GM19324 (cell line): ENCODE results near the gene LRRC61.
"Not testable (repeated sequence)": the region's sequence is repeated elsewhere in the genome, so short reads cannot be mapped to it uniquely, and the experiment has no call there.

Source experiments
- ATAC-seq: cut with Tn5 transposase; IDR thresholded peaks from one replicate; pipeline ENCODE4 v1.9.1; 2021; ENCODE audit warnings: mild to moderate bottlenecking, moderate library complexity; ENCODE audit not compliant: unreplicated experiment, low FRiP score

LRRC61 gene

DNA sequence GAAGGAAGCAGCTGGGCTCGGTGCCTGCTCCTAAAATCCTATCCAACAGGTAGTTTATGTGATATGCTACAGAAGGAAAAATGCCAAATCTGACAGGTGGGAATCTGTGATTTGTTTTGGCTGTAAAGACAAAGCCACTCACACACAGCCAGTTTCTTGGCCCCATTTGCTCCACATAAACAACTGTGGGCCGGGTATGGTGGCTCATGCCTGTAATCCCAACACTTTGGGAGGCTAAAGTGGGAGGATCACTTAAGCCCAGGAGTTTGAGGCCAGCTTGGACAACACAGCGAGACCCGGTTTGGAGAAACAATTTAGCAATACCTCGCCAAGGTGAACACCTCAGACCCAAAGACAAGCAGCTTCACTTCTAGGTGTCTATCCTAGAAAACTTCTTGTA is 16.8 kb upstream of the LRRC61 start:
- ATAC-seq = not testable (repeated sequence)

DNA sequence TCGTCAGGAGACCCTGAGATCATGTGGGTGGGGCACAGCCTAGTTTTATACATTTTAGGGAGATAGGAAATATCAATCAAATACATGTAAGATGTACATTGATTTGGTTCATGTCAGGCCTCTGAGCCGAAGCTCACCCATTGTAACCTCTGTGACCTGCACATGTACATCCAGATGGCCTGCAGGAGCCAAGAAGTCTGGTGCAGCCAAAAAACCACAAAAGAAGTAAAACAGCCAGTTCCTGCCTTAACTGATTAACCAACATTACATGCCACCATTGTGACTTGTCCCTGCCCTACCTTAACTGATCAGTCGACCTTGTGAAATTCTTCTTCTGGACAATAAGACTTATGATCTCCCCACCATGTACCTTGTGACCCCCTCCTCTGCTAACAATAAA is 16.0 kb upstream of the LRRC61 start:
- no peak for ATAC-seq

DNA sequence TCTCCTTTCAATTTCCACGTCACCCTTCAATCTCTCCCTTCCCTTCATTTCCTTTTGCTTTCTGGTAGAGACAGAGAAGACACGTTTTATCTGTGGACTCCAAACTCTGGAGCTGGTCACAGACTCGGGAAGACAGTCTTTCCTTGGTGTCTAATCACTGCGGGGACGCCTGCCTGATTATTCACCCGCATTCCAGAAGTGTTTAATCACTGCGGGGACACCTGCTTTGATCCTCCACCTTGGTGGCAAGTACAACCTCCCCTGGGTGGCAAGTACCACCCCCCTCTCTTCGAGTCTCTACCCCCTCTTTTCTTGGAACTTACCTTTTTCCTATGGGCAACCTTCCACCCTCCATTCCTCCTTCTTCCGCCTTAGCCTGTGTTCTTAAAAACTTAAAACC is 15.3 kb upstream of the LRRC61 start:
- no peak for ATAC-seq

DNA sequence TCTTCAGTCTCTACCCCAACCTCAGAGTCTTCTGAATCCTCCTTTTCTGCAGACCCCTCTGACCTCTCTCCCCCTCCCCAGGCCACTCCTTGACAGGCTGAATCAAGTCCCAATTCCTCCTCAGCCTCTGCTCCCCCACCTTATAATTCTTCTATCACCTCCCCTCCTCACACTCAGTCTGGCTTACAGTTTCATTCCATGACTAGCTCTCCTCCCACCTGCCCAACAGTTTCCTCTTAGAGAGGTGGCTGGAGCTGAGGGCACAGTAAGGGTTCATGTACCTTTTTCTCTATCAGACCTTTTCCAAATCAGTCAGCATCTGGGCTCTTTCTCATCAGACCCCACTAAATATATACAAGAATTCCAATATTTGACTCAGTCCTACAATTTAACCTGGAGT is 14.6 kb upstream of the LRRC61 start:
- no peak for ATAC-seq

DNA sequence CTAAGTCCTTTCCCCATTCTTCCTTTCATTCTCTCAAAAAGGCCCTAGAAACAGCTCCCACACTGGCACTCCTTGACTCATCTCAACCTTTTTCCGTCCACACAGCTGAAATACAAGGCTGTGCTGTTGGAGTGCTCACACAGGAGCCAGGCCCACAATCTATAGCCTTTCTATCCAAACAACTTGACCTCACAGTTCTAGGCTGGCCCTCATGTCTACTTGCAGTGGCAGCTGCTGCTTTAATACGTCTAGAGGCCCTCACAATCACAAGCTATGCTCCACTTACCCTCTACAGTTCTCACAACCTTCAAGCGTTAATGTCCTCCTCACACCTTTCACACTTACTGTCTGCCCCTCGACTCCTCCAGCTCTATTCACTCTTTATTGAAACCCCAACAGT is 12.0 kb upstream of the LRRC61 start:
- ATAC-seq = no peak

DNA sequence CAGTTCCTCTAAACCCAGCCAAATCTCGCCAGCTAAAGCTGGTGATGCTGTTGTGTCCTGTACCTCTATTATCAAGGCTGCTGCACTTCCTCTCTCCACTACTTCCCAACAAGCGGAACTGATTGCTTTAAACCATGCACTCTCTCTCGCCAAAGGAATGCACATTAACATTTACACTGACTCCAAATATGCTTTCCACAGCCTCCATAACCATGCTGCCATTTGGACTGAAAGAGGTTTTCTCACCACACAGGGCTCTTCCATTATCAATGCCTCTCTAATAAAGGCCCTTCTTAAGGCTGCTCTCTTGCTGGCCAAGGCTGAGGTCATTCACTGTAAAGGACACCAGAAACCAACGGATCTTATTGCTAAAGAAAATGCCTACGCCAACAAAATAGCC is 11.4 kb upstream of the LRRC61 start:
- no peak for ATAC-seq

DNA sequence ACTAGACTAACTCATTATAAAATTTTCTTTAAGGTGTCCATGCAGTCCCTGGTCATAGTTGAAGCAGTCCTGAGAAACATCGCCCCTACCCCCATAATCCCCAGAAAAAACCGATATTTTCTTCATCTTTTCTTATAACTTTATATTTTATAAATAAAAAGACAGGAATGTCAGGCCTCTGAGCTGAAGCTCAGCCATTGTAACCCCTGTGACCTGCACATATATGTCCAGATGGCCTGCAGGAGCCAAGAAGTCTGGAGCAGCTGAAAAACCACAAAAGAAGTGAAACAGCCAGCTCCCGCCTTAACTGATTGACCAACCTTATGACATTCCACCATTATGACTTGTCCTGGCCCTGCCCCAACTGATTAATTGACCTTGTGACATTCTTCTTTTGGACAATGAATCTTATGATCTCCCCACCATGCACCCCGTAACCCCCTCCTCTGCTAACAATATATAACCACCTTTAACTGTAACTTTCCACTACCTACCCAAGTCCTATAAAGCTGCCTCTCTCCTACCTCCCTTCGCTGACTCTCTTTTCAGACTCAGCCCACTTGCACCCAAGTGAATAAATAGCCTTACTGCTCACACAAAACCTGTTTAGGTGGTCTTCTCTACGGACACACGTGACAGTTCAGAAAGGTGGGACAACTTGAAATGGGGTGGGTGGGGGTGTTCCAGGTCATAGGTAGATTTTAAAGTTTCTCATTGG is 10.3 kb upstream of the LRRC61 start:
- ATAC-seq = not testable (repeated sequence)

DNA sequence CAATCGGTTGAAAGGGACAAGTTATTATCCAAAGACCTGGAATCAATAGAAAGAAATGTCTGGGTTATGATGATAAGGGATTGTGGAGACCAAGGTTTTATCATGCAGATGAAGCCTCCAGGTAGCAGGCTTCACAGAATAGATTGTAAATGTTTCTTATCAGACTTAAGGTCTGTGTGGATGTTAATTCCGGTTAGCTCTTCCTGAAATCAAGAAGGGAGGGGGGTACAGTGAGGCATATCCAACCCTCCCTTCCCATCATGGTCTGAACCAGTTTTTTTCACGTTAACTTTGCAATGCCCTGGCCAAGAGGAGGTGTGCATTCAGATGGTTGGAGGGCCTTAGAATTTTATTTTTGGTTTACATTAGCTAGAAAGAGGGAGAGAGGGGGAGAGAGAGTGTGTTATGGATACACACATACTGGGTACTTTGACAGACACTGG is 9.8 kb upstream of the LRRC61 start:
- ATAC-seq = no peak

DNA sequence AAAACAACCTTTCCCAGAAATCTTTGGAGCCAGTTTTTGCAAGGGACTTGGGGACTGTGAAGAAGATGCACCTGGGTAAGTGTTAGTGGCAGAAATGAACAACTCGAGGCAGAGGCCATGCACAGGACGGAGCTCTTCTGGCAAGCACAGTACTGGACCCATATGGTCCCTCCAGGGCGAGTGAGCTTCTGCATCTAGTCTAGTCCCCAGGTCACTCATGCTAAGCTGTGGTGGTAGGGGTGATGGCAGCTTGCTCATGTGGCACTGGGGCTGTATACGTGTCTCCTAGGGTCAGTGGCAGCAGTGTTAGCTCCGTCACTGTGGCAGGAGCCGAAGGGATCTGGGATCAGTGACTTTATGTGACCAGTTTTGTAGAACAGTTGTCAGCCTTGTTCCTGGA is 9.3 kb upstream of the LRRC61 start:
- ATAC-seq = no peak

DNA sequence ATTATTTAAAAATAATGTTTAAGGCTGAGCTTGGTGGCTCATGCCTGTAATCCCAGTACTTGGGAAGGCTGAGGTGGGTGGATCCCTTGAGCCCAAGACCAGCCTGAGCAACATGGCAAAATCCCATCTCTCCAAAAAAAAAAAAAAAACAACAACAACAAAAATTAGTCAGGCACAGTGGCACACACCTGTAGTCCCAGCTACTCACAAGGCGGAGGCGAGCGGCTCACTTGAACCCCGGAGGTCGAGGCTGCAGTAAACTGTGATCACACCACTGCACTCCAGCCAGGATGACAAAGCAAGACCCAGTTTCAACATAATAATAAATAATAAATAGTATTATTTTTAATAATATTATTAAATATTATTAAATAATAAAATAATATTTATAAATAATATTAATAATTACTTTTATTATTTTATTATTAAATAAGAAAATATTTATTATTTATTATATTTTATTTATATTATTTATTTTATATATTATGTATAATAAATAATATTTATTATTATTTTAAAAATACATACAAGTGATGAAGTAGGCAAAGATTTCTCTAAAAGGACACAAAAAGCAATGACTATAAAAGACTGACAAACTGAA is 8.4 kb upstream of the LRRC61 start:
- no peak for ATAC-seq

DNA sequence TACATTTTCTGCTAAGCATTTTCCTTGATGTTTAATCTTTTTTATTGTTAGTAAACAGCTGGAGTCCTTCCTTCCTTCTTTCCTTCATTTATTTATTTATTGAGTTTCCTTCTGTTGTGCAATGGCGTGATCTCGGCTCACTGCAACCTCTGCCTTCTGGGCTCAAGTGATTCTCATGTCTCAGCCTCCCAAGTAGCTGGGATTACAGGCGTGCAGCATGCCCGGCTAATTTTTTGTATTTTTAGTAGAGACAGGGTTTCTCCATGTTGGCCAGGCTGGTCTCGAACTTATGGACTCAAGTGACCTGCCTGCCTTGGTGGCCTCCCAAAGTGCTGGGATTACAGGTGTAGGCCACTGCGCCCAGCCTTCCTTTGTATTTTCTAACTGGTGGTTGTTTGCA is 6.2 kb upstream of the LRRC61 start:
- ATAC-seq = not testable (repeated sequence)

DNA sequence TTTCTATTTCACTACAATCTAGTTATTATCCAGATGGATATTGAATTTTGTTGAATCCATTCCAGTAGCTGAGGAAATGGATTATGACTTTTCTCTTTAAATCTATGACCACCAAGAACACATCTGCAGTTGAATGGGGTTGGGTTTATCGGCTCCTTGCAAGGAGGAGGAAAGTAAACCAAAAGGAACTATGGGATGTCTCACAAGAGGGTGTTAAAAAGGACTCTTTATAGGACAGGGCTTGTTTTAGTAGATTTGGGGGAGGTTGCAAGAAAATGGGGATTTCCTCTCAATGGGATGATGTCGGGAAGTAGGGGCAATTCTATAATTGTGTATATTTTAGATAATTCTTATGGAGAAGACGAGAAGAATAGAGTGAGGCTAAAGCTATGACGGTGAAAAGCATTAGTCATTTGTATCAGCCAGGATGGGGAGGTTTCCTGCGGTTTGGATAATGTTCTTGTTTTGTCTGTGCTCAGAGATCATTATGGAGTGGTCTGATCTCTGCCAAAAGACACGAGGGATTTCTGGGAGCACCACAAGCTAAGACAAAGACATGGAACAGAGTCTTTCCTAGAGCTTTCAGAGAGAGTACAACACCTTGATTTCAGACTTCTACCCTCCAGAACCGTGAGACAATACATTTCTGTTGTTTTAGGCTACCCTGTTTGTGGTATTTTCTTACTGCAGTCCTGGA is 5.3 kb upstream of the LRRC61 start:
- no peak for ATAC-seq

DNA sequence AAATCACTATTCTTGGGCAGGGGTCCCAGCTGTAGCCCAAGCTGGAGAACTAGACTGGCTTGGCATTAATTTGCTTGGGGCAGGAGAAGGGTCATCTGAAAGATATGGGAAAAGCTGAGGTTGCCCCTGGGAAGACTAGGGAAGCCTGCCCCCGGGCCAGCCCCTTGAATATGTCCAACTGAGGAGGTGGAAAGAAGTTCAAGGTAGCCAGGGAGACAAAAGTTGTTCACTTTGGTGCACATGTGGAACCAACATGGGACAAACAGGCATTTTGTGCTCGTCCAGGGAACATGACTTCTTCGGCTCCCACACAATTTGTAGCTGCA is 1.4 kb upstream of the LRRC61 start:
- no peak for ATAC-seq

DNA sequence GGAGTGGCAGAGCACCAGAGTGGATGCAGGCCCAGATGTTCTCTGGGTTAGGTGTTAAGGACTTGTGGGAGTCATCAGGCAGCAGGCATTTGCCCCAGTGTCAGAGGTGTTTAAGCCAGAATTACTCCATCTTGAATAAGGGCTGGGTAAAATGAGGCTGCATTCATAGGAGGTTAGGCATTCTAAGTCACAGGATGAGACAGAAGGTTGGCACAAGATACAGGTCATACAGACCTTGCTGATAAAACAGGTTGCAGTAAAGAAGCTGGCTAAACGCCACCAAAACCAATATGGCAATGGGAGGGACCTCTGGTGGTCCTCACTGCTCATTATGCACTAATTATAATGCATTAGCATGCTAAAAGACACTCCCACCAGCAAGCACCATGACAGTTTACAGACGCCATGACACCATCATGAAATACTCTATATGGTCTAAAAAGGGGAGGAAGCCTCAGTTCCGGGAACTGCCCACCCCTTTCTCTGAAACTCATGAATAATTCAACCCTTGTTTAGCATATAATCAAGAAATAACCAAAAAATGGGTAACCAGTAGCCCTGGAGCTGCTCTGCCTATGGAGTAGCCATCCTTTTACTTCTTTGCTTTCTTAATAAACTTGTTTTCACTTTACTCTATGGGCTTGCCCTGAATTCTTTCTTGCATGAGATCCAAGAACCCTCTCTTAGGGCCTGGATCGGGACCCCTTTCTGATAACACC is 882 bp upstream of the LRRC61 start:
- ATAC-seq = no peak

DNA sequence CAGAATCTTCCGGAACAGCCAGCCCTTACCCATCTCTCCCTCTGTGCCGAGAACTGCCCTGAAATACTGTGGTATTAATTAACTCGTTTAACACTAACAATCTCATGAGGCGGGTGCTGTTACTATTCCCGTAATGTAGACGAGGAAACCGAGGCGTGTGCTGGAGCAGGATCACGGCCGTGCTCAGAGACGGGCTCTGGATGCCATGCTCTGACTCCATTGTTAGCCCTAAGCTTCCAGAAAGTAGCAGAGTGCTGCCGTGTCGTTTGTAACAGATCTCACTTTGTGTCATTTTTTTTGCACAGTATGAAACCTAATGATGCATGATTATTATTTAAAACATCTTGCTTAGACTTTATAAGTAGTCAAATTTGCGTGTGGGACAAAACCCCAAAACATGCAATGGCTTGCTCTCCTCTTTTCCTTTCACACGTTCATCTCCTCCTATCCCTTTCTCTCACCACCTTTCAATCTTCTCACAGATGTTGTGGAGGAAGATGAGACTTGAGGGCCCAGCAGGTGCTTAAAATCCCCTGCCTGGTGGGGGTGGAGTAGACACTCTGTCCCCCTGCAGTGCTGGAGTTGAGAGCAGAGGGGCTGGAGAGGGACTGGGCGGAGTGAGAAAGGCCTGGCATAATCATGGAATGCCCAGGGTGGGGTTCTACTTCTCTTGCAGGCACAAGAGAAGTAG is 672 bp downstream of the LRRC61 start:
- peak; percentile 20 for ATAC-seq

DNA sequence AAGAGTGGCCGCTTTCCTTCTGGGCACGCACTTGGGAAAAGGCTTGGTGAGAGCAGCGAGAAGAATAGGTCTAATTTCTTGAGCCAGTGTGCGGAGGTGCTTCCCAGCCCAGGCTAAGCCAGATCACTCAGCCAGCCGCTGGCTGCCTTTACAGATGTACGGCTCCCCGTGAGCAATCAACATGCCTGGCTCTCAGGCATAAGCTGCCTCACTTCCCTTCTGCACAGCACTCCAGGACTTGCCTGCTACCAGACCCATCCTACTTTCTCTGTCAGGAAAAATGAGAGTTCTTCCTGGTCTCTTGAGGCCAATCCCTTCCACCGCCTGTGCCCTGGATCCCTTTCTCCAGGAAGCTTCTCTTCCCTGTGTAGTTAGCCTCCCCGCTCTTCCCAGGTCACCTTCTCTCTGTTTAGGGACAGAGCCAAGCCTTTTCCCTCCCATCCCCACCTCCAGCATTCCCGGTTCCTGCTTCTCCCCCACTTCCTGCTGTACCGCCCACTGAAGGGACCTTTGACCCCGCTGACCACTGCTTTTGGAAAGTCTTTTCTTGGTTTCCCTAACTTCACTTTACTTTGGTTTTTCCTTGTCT is 1.3 kb downstream of the LRRC61 start:
- no peak for ATAC-seq

DNA sequence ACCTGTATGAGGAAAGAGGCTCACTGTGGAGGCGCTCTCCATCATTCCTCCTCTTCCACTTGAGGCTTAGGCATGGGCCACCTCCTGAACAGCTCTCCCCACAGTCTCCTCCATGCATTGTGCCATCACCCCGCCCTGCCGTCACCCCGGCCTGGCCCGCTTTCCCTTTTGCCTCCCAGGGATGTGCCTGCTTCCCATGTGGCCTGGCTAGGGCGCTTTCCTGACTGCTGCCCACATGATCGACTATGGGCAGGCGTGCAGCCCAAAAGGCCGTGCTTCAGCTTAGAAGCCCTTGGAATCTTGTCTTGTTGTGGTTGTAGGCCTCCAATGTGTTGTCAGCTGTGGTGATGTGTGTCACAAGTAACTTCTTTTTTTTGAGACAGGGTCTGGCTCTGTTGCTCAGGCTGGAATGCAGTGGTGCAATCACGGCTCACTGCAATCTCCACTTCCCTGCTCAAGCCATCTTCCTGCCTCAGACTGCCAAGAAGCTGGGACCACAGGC is 2.0 kb downstream of the LRRC61 start:
- no peak for ATAC-seq

DNA sequence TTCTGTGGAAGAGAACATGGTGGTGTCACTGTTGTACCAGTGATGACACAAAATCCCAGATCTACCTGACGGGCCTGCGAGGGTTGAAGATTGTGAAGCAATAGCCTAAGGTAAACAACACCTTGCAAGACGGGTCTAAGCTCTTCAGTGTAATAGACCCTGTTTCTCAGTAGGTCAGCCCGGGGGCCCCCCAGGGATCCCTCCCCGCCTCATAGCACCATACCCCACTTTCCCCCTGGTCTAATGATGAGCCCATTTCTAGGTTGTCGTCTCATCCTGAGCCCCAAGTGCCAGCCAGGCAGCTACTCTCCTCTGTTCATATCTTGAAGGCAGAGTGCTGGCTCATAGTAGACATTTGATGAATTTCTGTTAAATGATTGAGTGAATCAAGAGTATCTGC is 2.7 kb downstream of the LRRC61 start:
- ATAC-seq = no peak

DNA sequence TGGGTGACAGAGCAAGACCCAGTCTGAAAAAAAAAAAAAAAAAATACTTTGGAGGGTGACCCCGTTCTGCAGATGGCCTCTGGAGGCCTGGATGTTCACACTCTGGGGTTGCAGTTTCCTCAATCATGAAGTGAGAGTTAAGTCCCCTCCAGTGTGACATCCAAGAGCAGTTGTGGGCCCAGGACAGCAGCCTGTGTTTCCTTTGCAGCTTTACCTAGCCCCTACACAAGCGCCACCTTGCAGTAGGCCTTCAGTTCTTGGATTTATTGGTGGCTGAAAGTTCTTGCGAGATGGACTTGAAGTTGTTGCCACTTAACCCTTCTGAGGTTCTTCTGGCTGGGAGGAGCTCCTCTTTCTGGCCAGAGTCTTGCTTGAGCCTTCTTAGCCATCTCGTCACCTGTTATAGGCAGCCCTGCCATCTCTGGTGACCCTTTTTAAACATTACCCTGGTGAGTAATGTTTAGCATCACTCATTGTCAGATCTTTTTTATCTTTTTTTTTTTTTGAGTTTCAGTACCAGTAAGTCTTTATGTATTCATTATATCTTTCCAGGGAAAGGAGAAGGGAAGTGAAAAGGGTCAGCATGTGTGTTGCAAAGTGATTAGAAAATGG is 3.6 kb downstream of the LRRC61 start:
- ATAC-seq = no peak

DNA sequence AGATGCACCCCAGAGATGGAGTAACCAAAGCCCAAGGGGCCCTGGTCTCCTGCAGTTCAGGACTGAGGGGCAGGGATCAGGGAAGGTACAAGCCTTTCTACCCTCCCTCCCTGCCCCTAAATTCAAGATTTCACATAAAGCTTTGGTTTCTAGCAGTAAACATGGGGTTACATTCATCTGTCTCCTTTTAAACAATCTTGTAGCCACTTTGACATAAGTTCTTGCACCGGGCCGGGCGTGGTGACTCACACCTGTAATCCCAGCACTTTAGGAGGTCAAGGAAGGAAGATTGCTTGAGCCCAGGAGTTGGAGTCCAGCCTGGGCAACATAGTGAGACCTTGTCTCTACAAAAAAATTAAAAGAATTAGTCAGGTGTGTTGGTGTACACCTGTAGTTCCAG is 4.2 kb downstream of the LRRC61 start:
- no peak for ATAC-seq
